ENCODE measurements around the gene RABGAP1L. TPM values are rescaled to one million over a fixed set of nuclear protein-coding genes. Genes with fewer than 3 reads are reported as not detected.
A peak's percentile ranks its signal among the peaks of the same experiment; 100 is the strongest.

Gene RABGAP1L
- total RNA-seq, 1 experiment from 2014 or later, result 76.9 TPM

DNA sequence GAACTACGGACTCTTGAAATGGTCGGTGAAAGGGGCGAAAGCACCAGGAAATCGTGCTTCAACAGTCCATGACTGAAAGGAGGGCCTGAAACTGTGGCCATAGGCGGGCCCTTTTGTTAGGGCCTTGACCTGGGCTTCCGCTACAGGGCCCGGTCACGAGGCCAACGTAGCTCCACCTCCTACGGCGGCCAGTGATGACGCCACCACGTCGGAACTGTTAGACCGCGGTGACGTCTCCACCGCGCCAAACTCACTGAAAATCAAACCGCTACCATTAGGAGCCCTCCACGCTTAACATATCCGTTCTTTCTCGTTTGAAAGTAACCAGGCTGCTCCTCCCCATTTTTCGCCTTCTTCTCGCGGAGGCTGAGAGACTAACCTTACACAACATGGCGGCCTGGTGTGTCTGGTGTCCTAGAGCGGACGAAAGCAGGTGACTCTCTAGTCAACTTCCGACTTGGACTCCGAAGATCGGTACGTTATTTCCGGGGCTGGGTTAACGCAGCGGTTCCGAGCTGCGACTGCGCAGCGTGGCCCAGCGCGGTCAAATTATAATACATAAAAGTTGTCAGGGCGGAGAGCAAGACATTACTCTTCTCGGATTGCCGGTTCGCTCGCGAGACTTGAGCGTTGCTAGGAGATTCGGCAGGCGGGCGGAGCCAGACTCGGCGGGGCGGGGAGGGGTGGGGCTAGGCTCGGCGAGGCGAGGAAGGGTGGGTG is 840.1 kb downstream of the RABGAP1L start:
- no peaks in the 10 kb centered on the region for H3K9me3 Mint-ChIP-seq
- no peak overlapping the region for H3K4me3 Mint-ChIP-seq
- ChIA-PET POLR2A (interaction anchor here (0.6 to 3.8 kb wide), 14 partner anchors 12 to 977 kb away, joined by 3 to 27 read pairs (median 4); partner anchors contain the start of genes MRPS14 and RC3H1), CTCF (interaction anchor here (0.9 to 3.2 kb wide), 15 partner anchors 13 to 737 kb away, joined by 3 to 15 read pairs (median 6); partner anchors contain the start of gene MRPS14)
- H3K36me3 Mint-ChIP-seq, result 0 out of 2 replicates have a peak, but pooled peaks cover 5% of the 10 kb centered on the region
- peaks cover 32% of the 10 kb centered on the region for H3K4me1 Mint-ChIP-seq
- H3K27me3 Mint-ChIP-seq (ENCODE audit: low read depth), result no peaks in the 10 kb centered on the region
- ATAC-seq, result peak; percentile 78
- H3K27ac Mint-ChIP-seq, result no peak overlapping the region
- DNase-seq (ENCODE audit: low spot score), result peak; percentile 94
- TF ChIP-seq TCF7 (CRISPR knock-in tag; IDR thresholded peaks at IDR 0.05; ENCODE audit: low read depth), result no peak
- TF ChIP-seq, protein P1, sequence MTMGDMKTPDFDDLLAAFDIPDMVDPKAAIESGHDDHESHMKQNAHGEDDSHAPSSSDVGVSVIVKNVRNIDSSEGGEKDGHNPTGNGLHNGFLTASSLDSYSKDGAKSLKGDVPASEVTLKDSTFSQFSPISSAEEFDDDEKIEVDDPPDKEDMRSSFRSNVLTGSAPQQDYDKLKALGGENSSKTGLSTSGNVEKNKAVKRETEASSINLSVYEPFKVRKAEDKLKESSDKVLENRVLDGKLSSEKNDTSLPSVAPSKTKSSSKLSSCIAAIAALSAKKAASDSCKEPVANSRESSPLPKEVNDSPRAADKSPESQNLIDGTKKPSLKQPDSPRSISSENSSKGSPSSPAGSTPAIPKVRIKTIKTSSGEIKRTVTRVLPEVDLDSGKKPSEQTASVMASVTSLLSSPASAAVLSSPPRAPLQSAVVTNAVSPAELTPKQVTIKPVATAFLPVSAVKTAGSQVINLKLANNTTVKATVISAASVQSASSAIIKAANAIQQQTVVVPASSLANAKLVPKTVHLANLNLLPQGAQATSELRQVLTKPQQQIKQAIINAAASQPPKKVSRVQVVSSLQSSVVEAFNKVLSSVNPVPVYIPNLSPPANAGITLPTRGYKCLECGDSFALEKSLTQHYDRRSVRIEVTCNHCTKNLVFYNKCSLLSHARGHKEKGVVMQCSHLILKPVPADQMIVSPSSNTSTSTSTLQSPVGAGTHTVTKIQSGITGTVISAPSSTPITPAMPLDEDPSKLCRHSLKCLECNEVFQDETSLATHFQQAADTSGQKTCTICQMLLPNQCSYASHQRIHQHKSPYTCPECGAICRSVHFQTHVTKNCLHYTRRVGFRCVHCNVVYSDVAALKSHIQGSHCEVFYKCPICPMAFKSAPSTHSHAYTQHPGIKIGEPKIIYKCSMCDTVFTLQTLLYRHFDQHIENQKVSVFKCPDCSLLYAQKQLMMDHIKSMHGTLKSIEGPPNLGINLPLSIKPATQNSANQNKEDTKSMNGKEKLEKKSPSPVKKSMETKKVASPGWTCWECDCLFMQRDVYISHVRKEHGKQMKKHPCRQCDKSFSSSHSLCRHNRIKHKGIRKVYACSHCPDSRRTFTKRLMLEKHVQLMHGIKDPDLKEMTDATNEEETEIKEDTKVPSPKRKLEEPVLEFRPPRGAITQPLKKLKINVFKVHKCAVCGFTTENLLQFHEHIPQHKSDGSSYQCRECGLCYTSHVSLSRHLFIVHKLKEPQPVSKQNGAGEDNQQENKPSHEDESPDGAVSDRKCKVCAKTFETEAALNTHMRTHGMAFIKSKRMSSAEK (CRISPR knock-in tag; IDR thresholded peaks at IDR 0.05; ENCODE audit: borderline replicate concordance), result 0 out of 2 replicates have a peak, but pooled peaks have one; percentile 16
- TF ChIP-seq ZNF219 (CRISPR knock-in tag; IDR thresholded peaks at IDR 0.05; ENCODE audit: borderline replicate concordance), result no peak
- TF ChIP-seq, protein P2, sequence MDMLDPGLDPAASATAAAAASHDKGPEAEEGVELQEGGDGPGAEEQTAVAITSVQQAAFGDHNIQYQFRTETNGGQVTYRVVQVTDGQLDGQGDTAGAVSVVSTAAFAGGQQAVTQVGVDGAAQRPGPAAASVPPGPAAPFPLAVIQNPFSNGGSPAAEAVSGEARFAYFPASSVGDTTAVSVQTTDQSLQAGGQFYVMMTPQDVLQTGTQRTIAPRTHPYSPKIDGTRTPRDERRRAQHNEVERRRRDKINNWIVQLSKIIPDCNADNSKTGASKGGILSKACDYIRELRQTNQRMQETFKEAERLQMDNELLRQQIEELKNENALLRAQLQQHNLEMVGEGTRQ (CRISPR knock-in tag; IDR thresholded peaks at IDR 0.05), result peak; percentile 95
- TF ChIP-seq, protein P3, sequence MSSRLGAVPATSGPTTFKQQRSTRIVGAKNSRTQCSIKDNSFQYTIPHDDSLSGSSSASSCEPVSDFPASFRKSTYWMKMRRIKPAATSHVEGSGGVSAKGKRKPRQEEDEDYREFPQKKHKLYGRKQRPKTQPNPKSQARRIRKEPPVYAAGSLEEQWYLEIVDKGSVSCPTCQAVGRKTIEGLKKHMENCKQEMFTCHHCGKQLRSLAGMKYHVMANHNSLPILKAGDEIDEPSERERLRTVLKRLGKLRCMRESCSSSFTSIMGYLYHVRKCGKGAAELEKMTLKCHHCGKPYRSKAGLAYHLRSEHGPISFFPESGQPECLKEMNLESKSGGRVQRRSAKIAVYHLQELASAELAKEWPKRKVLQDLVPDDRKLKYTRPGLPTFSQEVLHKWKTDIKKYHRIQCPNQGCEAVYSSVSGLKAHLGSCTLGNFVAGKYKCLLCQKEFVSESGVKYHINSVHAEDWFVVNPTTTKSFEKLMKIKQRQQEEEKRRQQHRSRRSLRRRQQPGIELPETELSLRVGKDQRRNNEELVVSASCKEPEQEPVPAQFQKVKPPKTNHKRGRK (CRISPR knock-in tag; IDR thresholded peaks at IDR 0.05; ENCODE audit: borderline replicate concordance), result no peak
- TF ChIP-seq ZNF416 (CRISPR knock-in tag; IDR thresholded peaks at IDR 0.05), result 0 out of 2 replicates have a peak, but pooled peaks have one; percentile 14
- no peak for TF ChIP-seq TP53 (CRISPR knock-in tag; IDR thresholded peaks at IDR 0.05)
- TF ChIP-seq FOXP1 (CRISPR knock-in tag; IDR thresholded peaks at IDR 0.05; ENCODE audit: borderline replicate concordance), result 0 out of 2 replicates have a peak, but pooled peaks have one; percentile 9
- TF ChIP-seq, protein P4, sequence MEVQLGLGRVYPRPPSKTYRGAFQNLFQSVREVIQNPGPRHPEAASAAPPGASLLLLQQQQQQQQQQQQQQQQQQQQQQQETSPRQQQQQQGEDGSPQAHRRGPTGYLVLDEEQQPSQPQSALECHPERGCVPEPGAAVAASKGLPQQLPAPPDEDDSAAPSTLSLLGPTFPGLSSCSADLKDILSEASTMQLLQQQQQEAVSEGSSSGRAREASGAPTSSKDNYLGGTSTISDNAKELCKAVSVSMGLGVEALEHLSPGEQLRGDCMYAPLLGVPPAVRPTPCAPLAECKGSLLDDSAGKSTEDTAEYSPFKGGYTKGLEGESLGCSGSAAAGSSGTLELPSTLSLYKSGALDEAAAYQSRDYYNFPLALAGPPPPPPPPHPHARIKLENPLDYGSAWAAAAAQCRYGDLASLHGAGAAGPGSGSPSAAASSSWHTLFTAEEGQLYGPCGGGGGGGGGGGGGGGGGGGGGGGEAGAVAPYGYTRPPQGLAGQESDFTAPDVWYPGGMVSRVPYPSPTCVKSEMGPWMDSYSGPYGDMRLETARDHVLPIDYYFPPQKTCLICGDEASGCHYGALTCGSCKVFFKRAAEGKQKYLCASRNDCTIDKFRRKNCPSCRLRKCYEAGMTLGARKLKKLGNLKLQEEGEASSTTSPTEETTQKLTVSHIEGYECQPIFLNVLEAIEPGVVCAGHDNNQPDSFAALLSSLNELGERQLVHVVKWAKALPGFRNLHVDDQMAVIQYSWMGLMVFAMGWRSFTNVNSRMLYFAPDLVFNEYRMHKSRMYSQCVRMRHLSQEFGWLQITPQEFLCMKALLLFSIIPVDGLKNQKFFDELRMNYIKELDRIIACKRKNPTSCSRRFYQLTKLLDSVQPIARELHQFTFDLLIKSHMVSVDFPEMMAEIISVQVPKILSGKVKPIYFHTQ (CRISPR knock-in tag; IDR thresholded peaks at IDR 0.05), result 0 out of 2 replicates have a peak, but pooled peaks have one; percentile 49
- TF ChIP-seq, protein P5, sequence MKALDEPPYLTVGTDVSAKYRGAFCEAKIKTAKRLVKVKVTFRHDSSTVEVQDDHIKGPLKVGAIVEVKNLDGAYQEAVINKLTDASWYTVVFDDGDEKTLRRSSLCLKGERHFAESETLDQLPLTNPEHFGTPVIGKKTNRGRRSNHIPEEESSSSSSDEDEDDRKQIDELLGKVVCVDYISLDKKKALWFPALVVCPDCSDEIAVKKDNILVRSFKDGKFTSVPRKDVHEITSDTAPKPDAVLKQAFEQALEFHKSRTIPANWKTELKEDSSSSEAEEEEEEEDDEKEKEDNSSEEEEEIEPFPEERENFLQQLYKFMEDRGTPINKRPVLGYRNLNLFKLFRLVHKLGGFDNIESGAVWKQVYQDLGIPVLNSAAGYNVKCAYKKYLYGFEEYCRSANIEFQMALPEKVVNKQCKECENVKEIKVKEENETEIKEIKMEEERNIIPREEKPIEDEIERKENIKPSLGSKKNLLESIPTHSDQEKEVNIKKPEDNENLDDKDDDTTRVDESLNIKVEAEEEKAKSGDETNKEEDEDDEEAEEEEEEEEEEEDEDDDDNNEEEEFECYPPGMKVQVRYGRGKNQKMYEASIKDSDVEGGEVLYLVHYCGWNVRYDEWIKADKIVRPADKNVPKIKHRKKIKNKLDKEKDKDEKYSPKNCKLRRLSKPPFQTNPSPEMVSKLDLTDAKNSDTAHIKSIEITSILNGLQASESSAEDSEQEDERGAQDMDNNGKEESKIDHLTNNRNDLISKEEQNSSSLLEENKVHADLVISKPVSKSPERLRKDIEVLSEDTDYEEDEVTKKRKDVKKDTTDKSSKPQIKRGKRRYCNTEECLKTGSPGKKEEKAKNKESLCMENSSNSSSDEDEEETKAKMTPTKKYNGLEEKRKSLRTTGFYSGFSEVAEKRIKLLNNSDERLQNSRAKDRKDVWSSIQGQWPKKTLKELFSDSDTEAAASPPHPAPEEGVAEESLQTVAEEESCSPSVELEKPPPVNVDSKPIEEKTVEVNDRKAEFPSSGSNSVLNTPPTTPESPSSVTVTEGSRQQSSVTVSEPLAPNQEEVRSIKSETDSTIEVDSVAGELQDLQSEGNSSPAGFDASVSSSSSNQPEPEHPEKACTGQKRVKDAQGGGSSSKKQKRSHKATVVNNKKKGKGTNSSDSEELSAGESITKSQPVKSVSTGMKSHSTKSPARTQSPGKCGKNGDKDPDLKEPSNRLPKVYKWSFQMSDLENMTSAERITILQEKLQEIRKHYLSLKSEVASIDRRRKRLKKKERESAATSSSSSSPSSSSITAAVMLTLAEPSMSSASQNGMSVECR (CRISPR knock-in tag; IDR thresholded peaks at IDR 0.05; ENCODE audit: borderline replicate concordance), result no peak
- no peak for TF ChIP-seq NR2C2 (CRISPR knock-in tag; IDR thresholded peaks at IDR 0.05)
- TF ChIP-seq GABPB1 (CRISPR knock-in tag; IDR thresholded peaks at IDR 0.05), result peak; percentile 19; the same call in 1 of the 2 replicates
- TF ChIP-seq PRRX2 (CRISPR knock-in tag; IDR thresholded peaks at IDR 0.05), result 0 out of 2 replicates have a peak, but pooled peaks have one; percentile 30
- no peak for TF ChIP-seq ZNF423 (CRISPR knock-in tag; IDR thresholded peaks at IDR 0.05)
- no peak for TF ChIP-seq SOX15 (CRISPR knock-in tag; IDR thresholded peaks at IDR 0.05)
- peak; percentile 85 for TF ChIP-seq FOXK1 (CRISPR knock-in tag; IDR thresholded peaks at IDR 0.05)
- TF ChIP-seq, protein P6, sequence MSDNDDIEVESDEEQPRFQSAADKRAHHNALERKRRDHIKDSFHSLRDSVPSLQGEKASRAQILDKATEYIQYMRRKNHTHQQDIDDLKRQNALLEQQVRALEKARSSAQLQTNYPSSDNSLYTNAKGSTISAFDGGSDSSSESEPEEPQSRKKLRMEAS (CRISPR knock-in tag; IDR thresholded peaks at IDR 0.05), result peak; percentile 53
- no peak for TF ChIP-seq ZNF317 (CRISPR knock-in tag; IDR thresholded peaks at IDR 0.05; ENCODE audit: borderline replicate concordance, low read depth)
- TF ChIP-seq, protein P7, sequence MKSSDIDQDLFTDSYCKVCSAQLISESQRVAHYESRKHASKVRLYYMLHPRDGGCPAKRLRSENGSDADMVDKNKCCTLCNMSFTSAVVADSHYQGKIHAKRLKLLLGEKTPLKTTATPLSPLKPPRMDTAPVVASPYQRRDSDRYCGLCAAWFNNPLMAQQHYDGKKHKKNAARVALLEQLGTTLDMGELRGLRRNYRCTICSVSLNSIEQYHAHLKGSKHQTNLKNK (CRISPR knock-in tag; IDR thresholded peaks at IDR 0.05), result 0 out of 2 replicates have a peak, but pooled peaks have one; percentile 30
